ENCODE data around the gene CPA3.

- TF ChIP-seq CTCF (IDR thresholded peaks at IDR 0.05; ENCODE audit: low read depth, low read length, missing input control) (peak; percentile 8), SP1 (IDR thresholded peaks at IDR 0.05) (no peak), ATF3 (IDR thresholded peaks at IDR 0.05) (no peak), REST (IDR thresholded peaks at IDR 0.05) (no peak), MAX (IDR thresholded peaks at IDR 0.05) (no peak), TAF1 (conservative IDR thresholded peaks at IDR 0.05) (no peak)
Observed at GRCh38 chr3:148880681-148881080, 15.6 kb downstream of the CPA3 start.

All from liver (tissue), 3 donors.